Aorta (tissue), 5 donors: ENCODE data around the gene OPTN. TPM values are rescaled to one million over a fixed set of nuclear protein-coding genes. Genes with fewer than 3 reads are reported as not detected.

Experiments
- ATAC-seq: fragments of 200-7000 bp; cut with Tn5 transposase; one replicate; pipeline ENCODE4 v1.9.1; 2022; ENCODE audit warnings: moderate library complexity; ENCODE audit not compliant: low FRiP score
- DNase-seq, 2 donors: peaks; one replicate each; pipeline ENCODE4 v3.0.0-alpha.2; 2020
- H3K27ac ChIP-seq, 2 donors: one replicate each; pipeline ENCODE4 v1.5.1; 2013; ENCODE audit warnings: low read length in 2 of 2, mild to moderate bottlenecking in 2 of 2, moderate library complexity in 2 of 2, control low read depth in 1 of 2, inconsistent platforms in 1 of 2, low read depth in 1 of 2
- H3K27me3 ChIP-seq, 2 donors: one replicate each; pipeline ENCODE4 v1.6.1; 2013; ENCODE audit warnings: control low read depth in 1 of 2, low read length in 1 of 2, mild to moderate bottlenecking in 1 of 2, moderate library complexity in 1 of 2; ENCODE audit not compliant: insufficient read depth in 2 of 2, control insufficient read depth in 1 of 2
- H3K36me3 ChIP-seq, 2 donors: one replicate each; pipeline ENCODE4 v1.6.1; 2013; ENCODE audit warnings: control low read depth in 1 of 2, low read length in 1 of 2, mild to moderate bottlenecking in 1 of 2; ENCODE audit not compliant: insufficient read depth in 2 of 2, control insufficient read depth in 1 of 2
- H3K4me1 ChIP-seq, 2 donors: one replicate each; pipeline ENCODE4 v1.6.1; 2013; ENCODE audit warnings: low read length in 2 of 2, control low read depth in 1 of 2, mild to moderate bottlenecking in 1 of 2, moderate library complexity in 1 of 2; ENCODE audit not compliant: insufficient read depth in 2 of 2, control insufficient read depth in 1 of 2
- H3K4me3 ChIP-seq, 2 donors: one replicate each; pipeline ENCODE4 v1.5.1; 2013; ENCODE audit warnings: low read length in 2 of 2, control low read depth in 1 of 2, mild to moderate bottlenecking in 1 of 2
- H3K9me3 ChIP-seq: one replicate; pipeline ENCODE4 v1.6.1; 2013; ENCODE audit warnings: mild to moderate bottlenecking, low read length; ENCODE audit not compliant: control insufficient read depth
- WGBS, 2 donors: extraction: QIAGEN DNeasy Blood & Tissue Kit; methylation state at CpG; one replicate each; pipeline ENCODE4 v1.1.7; 2013; 5-methylcytosine and 5-hydroxymethylcytosine counted together
- intact Hi-C, 2 donors: fragments of 100-400 bp; cut with DNase I; formaldehyde crosslinking; loops; one replicate each; pipeline versions ENCODE4 v1.14.2 to v1.15.0; 2022
- polyA plus RNA-seq, 2 donors: library from polyadenylated mRNA; stranded (reverse); fragments of 200-250 nt; gene quantifications; one replicate each; pipeline ENCODE4 v1.2.3, GENCODE V29; 2013
- total RNA-seq, 2 donors: library from RNA; stranded (reverse); fragmentation: NEBNext Ultra II Directional; extraction: Animal tissue kit (Norgen Biotek cat#: 25700); gene quantifications; one replicate each; pipeline ENCODE4 v1.2.1, GENCODE V29; 2021
- donor health status: healthy with polysubstance abuse.
- donor health status: Bipolar disorder and iron deficiency.
- donor health status: DM: no; HTN: no; CAD: no.
- donor health status: DM: no; HTN: no; CAD: no.
- donor health status: DM: yes; HTN: yes; CAD: no.

The OPTN gene
- total and polyA plus RNA-seq, 4 donors: 87.4 to 115 (median 99.3) TPM

DNA sequence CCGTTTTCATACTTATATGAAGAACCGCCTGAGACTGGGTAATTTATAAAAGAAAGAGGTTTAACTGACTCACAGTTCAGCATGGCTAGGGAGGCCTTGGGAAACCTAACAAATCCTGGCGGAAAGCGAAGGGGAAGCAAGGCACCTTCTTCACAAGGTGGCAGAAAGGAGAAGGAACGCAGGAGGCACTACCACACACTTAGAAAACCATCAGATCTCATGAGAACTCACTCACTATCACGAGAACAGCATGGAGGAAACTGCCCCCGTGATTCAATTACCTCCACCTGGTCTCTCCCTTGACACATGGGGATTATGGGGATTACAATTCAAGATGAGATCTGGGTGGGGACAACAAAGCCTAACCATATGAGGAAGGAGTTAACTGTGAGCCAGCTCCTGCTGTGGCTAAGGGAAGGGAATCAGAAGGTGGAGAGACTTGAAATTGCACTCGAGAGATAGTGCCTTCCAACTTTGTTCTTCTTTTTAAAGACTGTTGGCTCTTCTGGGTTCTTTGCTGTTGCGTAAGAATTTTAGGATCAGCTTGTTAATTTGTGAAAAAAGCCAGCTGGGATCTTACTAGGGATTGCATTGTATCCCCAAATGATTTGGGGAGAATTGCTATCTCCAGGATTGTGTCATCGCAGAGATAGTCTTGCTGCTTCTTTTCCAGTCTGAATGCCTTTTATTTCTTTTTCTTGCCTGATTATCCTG is 21.0 kb downstream of the OPTN start:
- H3K9me3 ChIP-seq: no peaks in the 10 kb centered on the region
- H3K27ac ChIP-seq: no peak overlapping the region
- WGBS, 2 donors: 88 to 92% methylated on average over 10 of the region's 10 CpGs
- peaks cover 5% of the 10 kb centered on the region in 2 donors for H3K36me3 ChIP-seq
- H3K27me3 ChIP-seq: no peaks in the 10 kb centered on the region
- H3K4me3 ChIP-seq: no peak overlapping the region
- ATAC-seq (peak; percentile 66), DNase-seq (no peak)
- intact Hi-C loops: no loop called here
- H3K4me1 ChIP-seq: no peaks in the 10 kb centered on the region

DNA sequence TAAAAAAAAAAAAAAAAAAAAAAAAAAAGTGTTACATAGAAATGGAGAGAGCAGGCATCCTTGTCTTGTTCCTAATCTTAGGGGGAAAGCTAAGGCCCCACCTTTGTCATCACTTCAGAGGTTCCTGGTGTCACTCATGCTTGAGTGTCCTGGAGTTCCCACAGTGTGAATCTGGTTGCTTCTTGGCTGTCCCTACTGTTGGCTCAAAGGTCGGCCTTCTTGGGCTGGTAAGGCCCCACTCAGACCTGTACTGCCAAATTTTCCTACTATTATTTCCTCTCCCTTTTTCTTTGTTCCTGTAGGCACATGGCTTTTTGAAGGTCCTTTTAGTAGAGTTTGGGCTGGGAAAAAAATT is 21.5 kb downstream of the OPTN start:
- ATAC-seq: peak; percentile 69
- Histone ChIP-seq H3K4me1 (no peaks in the 10 kb centered on the region), H3K36me3 (peaks cover 5 to 6% of the 10 kb centered on the region in 2 donors), H3K27ac (no peak overlapping the region), H3K9me3 (no peaks in the 10 kb centered on the region), H3K27me3 (no peaks in the 10 kb centered on the region), H3K4me3 (no peak overlapping the region)
- no peak for DNase-seq
- intact Hi-C loops: no loop called here
- WGBS, 2 donors: 84 to 97% methylated on average over 1 of the region's 1 CpG

DNA sequence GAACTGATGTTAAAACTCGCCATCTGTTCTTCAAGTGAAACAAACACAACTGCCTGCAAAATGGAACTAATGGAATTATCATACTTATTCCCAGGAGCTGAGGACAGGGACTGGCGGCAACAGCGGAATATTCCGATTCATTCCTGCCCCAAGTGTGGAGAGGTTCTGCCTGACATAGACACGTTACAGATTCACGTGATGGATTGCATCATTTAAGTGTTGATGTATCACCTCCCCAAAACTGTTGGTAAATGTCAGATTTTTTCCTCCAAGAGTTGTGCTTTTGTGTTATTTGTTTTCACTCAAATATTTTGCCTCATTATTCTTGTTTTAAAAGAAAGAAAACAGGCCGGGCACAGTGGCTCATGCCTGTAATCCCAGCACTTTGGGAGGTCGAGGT is 36.7 kb downstream of the OPTN start:
- no peak overlapping the region for H3K4me3 ChIP-seq
- intact Hi-C loops: no loop called here
- no peaks in the 10 kb centered on the region for H3K9me3 ChIP-seq
- H3K36me3 ChIP-seq: peaks cover 12 to 30% of the 10 kb centered on the region in 2 donors
- H3K27me3 ChIP-seq: no peaks in the 10 kb centered on the region
- DNase-seq (no peak), ATAC-seq (no peak)
- no peaks in the 10 kb centered on the region for H3K4me1 ChIP-seq
- no peak overlapping the region for H3K27ac ChIP-seq
- WGBS, 2 donors: 94 to 95% methylated on average over 8 of the region's 8 CpGs

DNA sequence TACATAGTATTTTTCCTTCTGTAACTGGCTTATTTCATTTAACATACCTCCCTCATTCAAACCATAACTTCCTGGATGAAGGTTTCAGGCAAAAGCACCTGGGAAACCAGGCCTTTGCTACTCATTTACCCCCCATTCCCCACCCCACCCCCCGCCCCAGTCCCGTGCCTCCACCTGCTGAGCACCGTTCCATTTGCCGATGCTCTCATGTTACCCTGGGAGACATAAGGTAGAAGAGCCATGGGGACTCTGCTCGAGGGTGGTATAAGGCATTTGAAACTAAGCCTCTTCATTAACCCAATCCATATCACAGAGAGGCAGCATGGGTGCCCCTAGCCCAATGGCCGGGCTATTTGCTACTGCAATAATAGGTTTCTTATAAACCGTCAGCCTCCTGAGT is 39.2 kb downstream of the OPTN start:
- WGBS, 2 donors: 72 to 75% methylated on average over 7 of the region's 7 CpGs
- H3K4me3 ChIP-seq: no peak overlapping the region
- H3K4me1 ChIP-seq: no peaks in the 10 kb centered on the region
- DNase-seq: no peak
- intact Hi-C loops: no loop called here
- H3K27me3 ChIP-seq: no peaks in the 10 kb centered on the region
- peaks cover 23 to 28% of the 10 kb centered on the region in 2 donors for H3K36me3 ChIP-seq
- peaks cover 2% of the 10 kb centered on the region for H3K9me3 ChIP-seq
- no peak overlapping the region for H3K27ac ChIP-seq
- no peak for ATAC-seq

DNA sequence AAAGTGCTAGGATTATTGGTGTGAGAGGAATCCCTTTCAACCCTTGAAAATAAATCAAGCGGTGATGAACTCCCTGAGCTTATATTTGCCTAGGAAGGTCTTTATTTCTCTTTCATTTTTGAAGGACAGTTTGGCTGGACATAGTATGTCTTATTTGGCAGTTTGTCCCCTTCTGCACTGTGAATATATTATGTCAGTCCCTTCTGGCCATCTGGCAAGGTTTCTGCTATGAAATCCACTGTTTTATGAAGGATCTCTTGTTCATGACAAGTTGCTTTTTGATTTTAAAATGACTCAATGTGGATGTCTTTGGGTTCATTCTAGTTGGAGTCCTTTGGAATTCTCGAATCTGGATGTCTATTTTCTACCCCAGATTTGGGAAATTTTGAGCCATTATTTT is 39.7 kb downstream of the OPTN start:
- peaks cover 23 to 27% of the 10 kb centered on the region in 2 donors for H3K36me3 ChIP-seq
- H3K9me3 ChIP-seq: peaks cover 2% of the 10 kb centered on the region
- DNase-seq: no peak

DNA sequence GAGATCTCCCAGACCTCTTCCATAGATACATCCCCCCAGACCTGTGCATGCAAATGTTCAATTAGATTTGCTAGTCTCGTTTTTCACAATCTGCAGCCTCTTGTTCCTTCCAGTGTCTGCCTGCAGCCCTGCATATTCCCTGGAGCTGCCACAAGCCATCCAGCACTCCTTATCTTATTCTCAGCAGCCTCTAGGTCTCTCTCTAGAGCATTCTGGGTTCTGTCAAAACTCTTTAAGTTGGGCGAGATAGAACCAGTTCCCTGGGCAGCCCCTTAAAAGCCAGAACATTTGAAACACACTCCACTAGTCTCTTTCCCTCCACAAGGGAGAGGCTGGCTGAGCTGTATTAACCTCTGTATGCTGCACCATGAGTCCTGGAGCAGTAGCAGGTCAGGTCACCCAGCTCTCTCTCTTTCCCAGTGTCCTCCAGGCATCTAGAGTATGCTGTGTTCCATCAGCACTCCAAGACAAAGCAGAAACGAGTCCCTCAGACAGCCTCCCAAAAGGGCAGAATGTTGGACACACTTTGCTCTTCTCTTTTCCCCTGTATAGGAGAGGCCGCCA is 40.7 kb downstream of the OPTN start:
- intact Hi-C loops: no loop called here
- Histone ChIP-seq H3K4me1 (no peaks in the 10 kb centered on the region), H3K4me3 (no peak overlapping the region), H3K27me3 (no peaks in the 10 kb centered on the region), H3K36me3 (peaks cover 22% of the 10 kb centered on the region in 2 donors), H3K9me3 (peaks cover 2% of the 10 kb centered on the region), H3K27ac (no peak overlapping the region)
- no peak for DNase-seq
- ATAC-seq: no peak
- WGBS, 2 donors: 73 to 77% methylated on average over 4 of the region's 4 CpGs

More for the DNA sequence above, 39.7 kb downstream of the OPTN start:
- 8 to 9% methylated on average over 2 of the region's 2 CpGs for WGBS, 2 donors
- H3K27ac ChIP-seq: no peak overlapping the region
- intact Hi-C loops: no loop called here
- no peak for ATAC-seq
- H3K4me3 ChIP-seq: no peak overlapping the region
- no peaks in the 10 kb centered on the region for H3K27me3 ChIP-seq
- no peaks in the 10 kb centered on the region for H3K4me1 ChIP-seq

DNA sequence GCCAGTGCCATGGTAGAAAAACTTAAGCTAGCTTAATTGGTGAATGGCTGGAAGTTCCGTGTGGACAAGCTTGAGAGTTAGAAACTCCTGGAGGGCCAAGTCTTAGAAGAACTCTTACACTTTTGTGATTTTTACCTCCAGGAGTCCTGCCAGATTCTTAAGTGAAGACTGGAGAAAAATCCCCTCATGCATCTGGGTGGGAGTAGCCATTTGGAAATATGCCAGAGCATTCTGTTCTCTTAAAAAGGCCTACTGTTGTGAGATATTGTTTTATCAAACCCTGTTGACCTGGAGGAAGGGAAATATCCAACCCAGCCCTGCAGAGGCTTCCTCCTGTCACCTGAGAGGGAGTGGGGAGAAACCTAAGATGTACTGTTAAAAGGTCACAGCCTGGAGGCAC is 43.8 kb downstream of the OPTN start:
- H3K4me1 ChIP-seq: no peaks in the 10 kb centered on the region
- peaks cover 2% of the 10 kb centered on the region for H3K9me3 ChIP-seq
- no peaks in the 10 kb centered on the region for H3K27me3 ChIP-seq
- intact Hi-C loops: no loop called here
- no peak overlapping the region for H3K27ac ChIP-seq
- WGBS, 2 donors: 97 to 100% methylated on average over 1 of the region's 1 CpG
- DNase-seq (no peak), ATAC-seq (no peak)
- no peak overlapping the region for H3K4me3 ChIP-seq
- H3K36me3 ChIP-seq: peaks cover 15 to 17% of the 10 kb centered on the region in 2 donors

DNA sequence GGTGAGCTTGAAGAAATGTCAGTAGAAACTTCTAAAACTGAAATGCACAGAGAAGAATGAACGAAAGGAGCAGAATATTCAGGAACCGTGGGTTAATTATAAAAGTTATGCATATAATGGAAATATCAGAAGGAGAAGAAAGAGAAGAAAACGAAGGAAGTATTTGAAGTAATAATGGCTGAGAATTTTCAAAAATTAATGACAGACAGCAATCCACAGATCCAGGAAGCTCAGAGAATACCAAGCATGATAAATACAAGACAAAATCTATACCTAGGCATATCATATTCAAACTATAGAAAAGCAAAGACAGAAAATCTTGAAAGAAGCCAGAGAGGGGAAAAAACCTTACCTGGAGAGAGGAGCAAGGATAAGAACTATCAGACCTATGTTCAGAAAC is 44.9 kb downstream of the OPTN start:
- no peak for DNase-seq
- H3K4me3 ChIP-seq: no peak overlapping the region
- intact Hi-C loops: no loop called here
- no peaks in the 10 kb centered on the region for H3K27me3 ChIP-seq
- no peak for ATAC-seq
- H3K4me1 ChIP-seq: no peaks in the 10 kb centered on the region
- 98% methylated on average over 3 of the region's 3 CpGs for WGBS, 2 donors
- H3K36me3 ChIP-seq: peaks cover 15 to 17% of the 10 kb centered on the region in 2 donors
- no peak overlapping the region for H3K27ac ChIP-seq
- H3K9me3 ChIP-seq: peaks cover 2% of the 10 kb centered on the region

DNA sequence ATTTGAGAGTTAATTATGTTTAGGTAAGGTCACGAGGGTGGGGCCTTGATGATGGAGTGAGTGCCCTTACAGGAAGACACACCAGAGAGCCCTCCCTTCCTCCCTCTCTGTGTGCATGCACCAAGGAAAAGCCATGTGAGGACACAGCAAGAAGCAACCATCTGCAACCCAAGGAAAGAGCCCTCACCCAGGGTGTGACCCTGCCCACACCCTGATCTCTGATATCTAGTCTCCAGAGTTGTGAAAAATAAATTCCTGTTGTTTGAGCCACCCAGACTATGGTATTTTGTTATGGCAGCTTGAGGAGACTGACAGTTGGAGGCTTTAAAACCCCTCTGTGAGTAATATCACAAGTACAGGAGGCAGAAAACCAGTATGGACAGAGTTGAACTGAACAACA is 46.4 kb downstream of the OPTN start:
- H3K9me3 ChIP-seq: peaks cover 2% of the 10 kb centered on the region
- intact Hi-C loops: no loop called here
- H3K36me3 ChIP-seq: peaks cover 8 to 11% of the 10 kb centered on the region in 2 donors
- WGBS, 2 donors: 86 to 89% methylated on average over 1 of the region's 1 CpG
- no peaks in the 10 kb centered on the region for H3K4me1 ChIP-seq
- no peaks in the 10 kb centered on the region for H3K27me3 ChIP-seq
- no peak overlapping the region for H3K4me3 ChIP-seq
- ATAC-seq (no peak), DNase-seq (no peak)
- H3K27ac ChIP-seq: no peak overlapping the region
